Upper lobe of right lung (tissue), 1 donor: ENCODE measurements around the gene MS4A4E. TPM values are rescaled to one million over a fixed set of nuclear protein-coding genes. Genes with fewer than 3 reads are reported as not detected.
"Not testable (repeated sequence)": the region's sequence is repeated elsewhere in the genome, so short reads cannot be mapped to it uniquely, and the experiment has no call there.

Experiments
- ATAC-seq: fragments of 200-7000 bp; cut with Tn5 transposase; one replicate; pipeline ENCODE4 v1.9.1; 2020; ENCODE audit warnings: mild to moderate bottlenecking, moderate library complexity
- DNase-seq: peaks from one replicate; pipeline ENCODE4 v3.0.0-alpha.2; 2020
- H3K27ac ChIP-seq: fragments of 200-600 bp; one replicate; pipeline ENCODE4 v1.8.0; 2022
- H3K27me3 ChIP-seq: fragments of 200-600 bp; one replicate; pipeline ENCODE4 v1.8.0; 2022; ENCODE audit warnings: mild to moderate bottlenecking
- H3K36me3 ChIP-seq: fragments of 200-600 bp; one replicate; pipeline ENCODE4 v1.8.0; 2022
- H3K4me1 ChIP-seq: fragments of 200-600 bp; one replicate; pipeline ENCODE4 v1.8.0; 2022
- H3K4me3 ChIP-seq: fragments of 200-600 bp; one replicate; pipeline ENCODE4 v1.8.0; 2022; ENCODE audit warnings: mild to moderate bottlenecking
- H3K9me3 ChIP-seq: fragments of 200-600 bp; one replicate; pipeline ENCODE4 v1.8.0; 2022
- CTCF ChIP-seq: fragments of 200-600 bp; IDR thresholded peaks from one replicate; pipeline ENCODE4 v1.8.0; 2022; ENCODE audit warnings: antibody characterized with exemption
- intact Hi-C: fragments of 100-400 bp; cut with DNase I; formaldehyde crosslinking; loops from one replicate; pipeline ENCODE4 v1.11.0; 2022
- microRNA-seq: library from miRNA; unstranded; fragments of <30 nt; microRNA quantifications from one replicate; pipeline ENCODE4 v1.2.0, GENCODE V29; 2020; ENCODE audit warnings: borderline microRNAs expressed
- total RNA-seq: library from RNA; stranded (reverse); fragmentation: NEBNext Ultra II Directional; extraction: Animal tissue kit (Norgen Biotek cat#: 25700); gene quantifications from one replicate; pipeline ENCODE4 v1.2.1, GENCODE V29; 2021
- donor health status: DM: no; HTN: yes; CAD: no; lungs with severe emphysema.

The MS4A4E gene
- total RNA-seq, 1 donor from 2014 or later: 3.0 TPM

- no peaks in the 10 kb centered on the region for H3K9me3 ChIP-seq
- no peak for ATAC-seq
Measured at GRCh38 chr11:60155931-60156330, 87.0 kb downstream of the MS4A4E start.

GRCh38 chr11:60152727-60153126 lies 90.2 kb downstream of the MS4A4E start:
- H3K9me3 ChIP-seq, DNase-seq, H3K36me3 ChIP-seq, H3K27me3 ChIP-seq, H3K4me3 ChIP-seq, H3K27ac ChIP-seq, H3K4me1 ChIP-seq, intact Hi-C loops, ATAC-seq: not testable (repeated sequence)

More at GRCh38 chr11:60155931-60156330, 87.0 kb downstream of the MS4A4E start:
- intact Hi-C loops: no loop called here
- H3K4me3 ChIP-seq: no peak overlapping the region
- DNase-seq: no peak
- H3K27ac ChIP-seq: no peak overlapping the region
- no peak for TF ChIP-seq CTCF
- H3K36me3 ChIP-seq: no peaks in the 10 kb centered on the region
- no peaks in the 10 kb centered on the region for H3K4me1 ChIP-seq
- H3K27me3 ChIP-seq: no peaks in the 10 kb centered on the region

- Histone ChIP-seq H3K27me3 (no peaks in the 10 kb centered on the region), H3K9me3 (no peaks in the 10 kb centered on the region), H3K36me3 (no peaks in the 10 kb centered on the region), H3K4me3 (no peak overlapping the region), H3K4me1 (no peaks in the 10 kb centered on the region), H3K27ac (no peak overlapping the region)
- intact Hi-C loops: no loop called here
- ATAC-seq: no peak
- TF ChIP-seq CTCF: no peak
- DNase-seq: no peak
Measured at GRCh38 chr11:60150279-60150678, 92.7 kb downstream of the MS4A4E start.

Small RNA genes lying within 50 kb of the gene (microRNA-seq; reads per million reads assigned to microRNA genes)
- gene MIR6503: 1.5 reads per million

Other genes starting within 250 kb of the MS4A4E start
- gene OOSP4B, start 226.0 kb downstream of the MS4A4E start, total RNA-seq: not detected
- not detected for gene OOSP2, start 202.7 kb downstream of the MS4A4E start, total RNA-seq
- not detected for gene MS4A3, start 186.5 kb downstream of the MS4A4E start, total RNA-seq
- 20.6 TPM for gene MS4A2, start 154.5 kb downstream of the MS4A4E start, total RNA-seq
- 112 TPM for gene MS4A6A, start 60.1 kb downstream of the MS4A4E start, total RNA-seq
- gene MS4A4A, start 37.5 kb upstream of the MS4A4E start, total RNA-seq: 53.9 TPM
- gene MS4A6E, start 84.1 kb upstream of the MS4A4E start, total RNA-seq: not detected
- gene MS4A7, start 135.4 kb upstream of the MS4A4E start, total RNA-seq: 184 TPM
- 10.3 TPM for gene MS4A14, start 153.3 kb upstream of the MS4A4E start, total RNA-seq
- gene MS4A5, start 186.4 kb upstream of the MS4A4E start, total RNA-seq: not detected
- gene MS4A1, start 212.7 kb upstream of the MS4A4E start, total RNA-seq: 1.3 TPM
- gene MS4A12, start 249.6 kb upstream of the MS4A4E start, total RNA-seq: not detected